HUES6 (cell line): ENCODE measurements around the gene BIN1.

Experiments used
- H3K27ac ChIP-seq: 2 replicates; pipeline ENCODE4 v1.7.0; 2013; ENCODE audit warnings: low read depth, mild to moderate bottlenecking, low read length, inconsistent platforms
- H3K27me3 ChIP-seq: 2 replicates; pipeline ENCODE4 v1.6.1; 2013; ENCODE audit warnings: low read length; ENCODE audit not compliant: control insufficient read depth, insufficient read depth
- H3K36me3 ChIP-seq: 2 replicates; pipeline ENCODE4 v1.6.1; 2013; ENCODE audit warnings: low read length; ENCODE audit not compliant: control insufficient read depth, insufficient read depth
- H3K4me1 ChIP-seq: 2 replicates; pipeline ENCODE4 v1.6.1; 2013; ENCODE audit warnings: low read length; ENCODE audit not compliant: control insufficient read depth, insufficient read depth
- H3K4me3 ChIP-seq: 2 replicates; pipeline ENCODE4 v1.5.1; 2013; ENCODE audit warnings: low read depth, low read length
- H3K9ac ChIP-seq: one replicate; pipeline ENCODE4 v1.6.1; 2013; ENCODE audit warnings: mild to moderate bottlenecking, low read length
- H3K9me3 ChIP-seq: 2 replicates; pipeline ENCODE4 v1.6.1; 2013; ENCODE audit warnings: low read depth, low read length; ENCODE audit not compliant: control insufficient read depth, insufficient read depth

BIN1 gene

GRCh38 chr2:127044165-127044718 lies 62.7 kb downstream of the BIN1 start:
- Histone ChIP-seq H3K36me3 (peaks cover 5% of the 10 kb centered on the region; the same call in 1 of the 2 replicates), H3K4me3 (no peak overlapping the region), H3K27me3 (no peaks in the 10 kb centered on the region), H3K4me1 (no peaks in the 10 kb centered on the region), H3K9me3 (peaks cover 8% of the 10 kb centered on the region; the same call in 1 of the 2 replicates), H3K27ac (no peak overlapping the region), H3K9ac (no peak overlapping the region)

DNA sequence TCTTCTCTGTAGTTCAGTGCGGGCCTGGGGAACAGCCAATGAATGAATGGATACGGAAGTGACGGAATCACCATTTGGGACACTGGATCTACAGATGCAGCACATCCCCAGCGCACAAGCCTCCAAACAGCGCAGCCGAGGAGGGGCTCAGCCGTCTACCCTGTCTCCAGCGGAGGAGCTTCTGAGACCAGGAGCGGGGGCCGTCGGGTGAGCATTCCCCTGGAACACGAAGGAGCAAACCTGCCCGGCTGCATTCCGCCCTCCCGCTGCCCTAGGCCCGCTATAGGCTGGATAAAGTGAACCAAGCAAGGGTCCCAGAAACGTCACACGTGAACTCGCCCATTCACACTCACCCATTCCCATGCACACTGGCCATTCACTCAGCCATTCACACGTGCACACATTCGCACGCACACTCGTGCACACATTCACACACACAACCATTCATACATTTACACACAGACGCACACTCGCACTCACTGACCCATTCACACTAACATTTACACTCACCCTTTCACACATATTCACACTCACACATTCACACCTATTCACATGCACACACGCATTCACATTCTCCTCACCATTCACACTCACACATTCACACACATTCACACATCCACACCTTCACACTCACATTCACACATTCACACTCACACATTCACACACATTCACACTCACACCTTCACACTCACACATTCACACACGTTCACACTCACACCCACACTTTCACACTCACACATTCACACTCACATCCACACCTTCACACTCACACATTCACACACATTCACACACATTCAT lies 63.4 kb downstream of the BIN1 start:
- 0 out of 2 replicates have a peak, but pooled peaks cover 2% of the 10 kb centered on the region for H3K36me3 ChIP-seq
- H3K9me3 ChIP-seq, result peaks cover 8% of the 10 kb centered on the region; the same call in 1 of the 2 replicates
- no peak overlapping the region for H3K4me3 ChIP-seq
- H3K27me3 ChIP-seq, result no peaks in the 10 kb centered on the region
- H3K4me1 ChIP-seq, result no peaks in the 10 kb centered on the region
- H3K27ac ChIP-seq, result no peak overlapping the region
- H3K9ac ChIP-seq, result no peak overlapping the region

DNA sequence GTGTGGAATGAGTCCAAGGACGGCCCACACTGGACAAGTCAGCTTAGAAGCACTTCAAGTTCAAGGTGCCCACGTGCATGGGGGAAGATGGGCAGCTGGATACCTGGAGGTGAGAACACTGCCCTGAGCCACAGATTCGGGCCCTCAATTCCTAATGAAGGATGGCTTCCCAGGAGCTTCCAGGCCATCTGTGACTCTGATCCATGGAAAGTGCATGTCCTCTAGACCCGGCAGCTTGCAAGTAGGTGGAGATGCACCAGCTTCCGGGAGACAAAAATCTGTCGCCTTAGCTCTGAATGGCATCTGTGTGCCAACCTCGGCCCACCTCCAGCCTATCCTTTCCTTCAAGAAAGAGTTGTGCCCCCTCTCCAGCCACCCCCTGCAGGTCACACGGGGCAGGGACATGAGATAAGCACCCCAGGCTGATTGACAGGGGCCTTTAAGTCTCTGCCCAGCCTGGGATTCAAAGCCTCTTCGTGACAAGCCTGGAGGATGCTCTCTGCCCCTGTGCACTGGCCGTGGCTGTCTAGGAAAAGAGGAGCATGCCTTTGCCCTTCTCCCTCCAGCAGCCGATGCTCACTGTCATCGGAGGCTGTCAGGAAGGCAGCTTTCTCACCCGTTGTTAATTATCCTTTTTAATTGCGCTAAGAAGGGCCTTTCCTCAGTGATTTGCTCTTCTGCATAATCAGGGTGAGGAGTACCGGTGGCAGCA lies 65.5 kb downstream of the BIN1 start:
- Histone ChIP-seq H3K27ac (no peak overlapping the region), H3K9me3 (peaks cover 8% of the 10 kb centered on the region; the same call in 1 of the 2 replicates), H3K9ac (no peak overlapping the region), H3K36me3 (no peaks in the 10 kb centered on the region), H3K4me1 (no peaks in the 10 kb centered on the region), H3K4me3 (no peak overlapping the region), H3K27me3 (no peaks in the 10 kb centered on the region)

- Histone ChIP-seq H3K27me3 (no peaks in the 10 kb centered on the region), H3K4me1 (no peaks in the 10 kb centered on the region), H3K9me3 (peaks cover 8% of the 10 kb centered on the region; the same call in 1 of the 2 replicates), H3K27ac (no peak overlapping the region), H3K36me3 (no peaks in the 10 kb centered on the region), H3K9ac (no peak overlapping the region), H3K4me3 (no peak overlapping the region)
Observed at GRCh38 chr2:127040169-127040568, 66.8 kb downstream of the BIN1 start.

GRCh38 chr2:127039387-127040031 lies 67.4 kb downstream of the BIN1 start:
- Histone ChIP-seq H3K4me1 (no peaks in the 10 kb centered on the region), H3K27ac (no peak overlapping the region), H3K27me3 (no peaks in the 10 kb centered on the region), H3K36me3 (no peaks in the 10 kb centered on the region), H3K4me3 (no peak overlapping the region), H3K9ac (no peak overlapping the region), H3K9me3 (peaks cover 8% of the 10 kb centered on the region; the same call in 1 of the 2 replicates)

- Histone ChIP-seq H3K9me3 (no peaks in the 10 kb centered on the region), H3K27me3 (no peaks in the 10 kb centered on the region), H3K4me1 (no peaks in the 10 kb centered on the region), H3K9ac (no peak overlapping the region), H3K27ac (no peak overlapping the region), H3K36me3 (no peaks in the 10 kb centered on the region), H3K4me3 (no peak overlapping the region)
Observed at GRCh38 chr2:127037476-127037875, 69.5 kb downstream of the BIN1 start.

GRCh38 chr2:127034883-127035611 lies 71.9 kb downstream of the BIN1 start:
- no peaks in the 10 kb centered on the region for H3K27me3 ChIP-seq
- no peak overlapping the region for H3K27ac ChIP-seq
- no peak overlapping the region for H3K4me3 ChIP-seq
- no peaks in the 10 kb centered on the region for H3K36me3 ChIP-seq
- no peak overlapping the region for H3K9ac ChIP-seq
- no peaks in the 10 kb centered on the region for H3K9me3 ChIP-seq
- H3K4me1 ChIP-seq, result no peaks in the 10 kb centered on the region

DNA sequence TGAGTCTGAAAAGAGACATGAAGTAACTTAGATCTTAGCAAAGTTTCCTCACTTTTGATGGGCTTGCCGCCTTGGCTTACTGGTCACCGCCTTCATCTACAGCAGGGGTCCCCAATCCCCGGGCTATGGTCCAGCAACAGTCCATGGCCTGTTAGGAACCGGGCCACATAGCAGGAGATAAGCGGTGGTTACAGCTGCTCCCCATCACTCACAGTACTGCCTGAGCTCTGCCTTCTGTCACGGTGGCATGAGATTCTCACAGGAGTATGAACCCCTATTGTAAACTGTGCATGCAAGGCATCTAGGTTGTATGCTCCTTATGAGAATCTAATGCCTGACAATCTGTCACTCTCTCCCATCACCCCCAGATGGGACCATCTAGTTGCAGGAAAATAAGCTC lies 72.9 kb downstream of the BIN1 start:
- Histone ChIP-seq H3K4me1 (no peaks in the 10 kb centered on the region), H3K4me3 (no peak overlapping the region), H3K27me3 (no peaks in the 10 kb centered on the region), H3K9me3 (no peaks in the 10 kb centered on the region), H3K36me3 (no peaks in the 10 kb centered on the region), H3K9ac (no peak overlapping the region), H3K27ac (no peak overlapping the region)

GRCh38 chr2:127032621-127033020 lies 74.3 kb downstream of the BIN1 start:
- Histone ChIP-seq H3K27ac (no peak overlapping the region), H3K9me3 (no peaks in the 10 kb centered on the region), H3K4me1 (no peaks in the 10 kb centered on the region), H3K27me3 (no peaks in the 10 kb centered on the region), H3K36me3 (no peaks in the 10 kb centered on the region), H3K4me3 (no peak overlapping the region), H3K9ac (no peak overlapping the region)

DNA sequence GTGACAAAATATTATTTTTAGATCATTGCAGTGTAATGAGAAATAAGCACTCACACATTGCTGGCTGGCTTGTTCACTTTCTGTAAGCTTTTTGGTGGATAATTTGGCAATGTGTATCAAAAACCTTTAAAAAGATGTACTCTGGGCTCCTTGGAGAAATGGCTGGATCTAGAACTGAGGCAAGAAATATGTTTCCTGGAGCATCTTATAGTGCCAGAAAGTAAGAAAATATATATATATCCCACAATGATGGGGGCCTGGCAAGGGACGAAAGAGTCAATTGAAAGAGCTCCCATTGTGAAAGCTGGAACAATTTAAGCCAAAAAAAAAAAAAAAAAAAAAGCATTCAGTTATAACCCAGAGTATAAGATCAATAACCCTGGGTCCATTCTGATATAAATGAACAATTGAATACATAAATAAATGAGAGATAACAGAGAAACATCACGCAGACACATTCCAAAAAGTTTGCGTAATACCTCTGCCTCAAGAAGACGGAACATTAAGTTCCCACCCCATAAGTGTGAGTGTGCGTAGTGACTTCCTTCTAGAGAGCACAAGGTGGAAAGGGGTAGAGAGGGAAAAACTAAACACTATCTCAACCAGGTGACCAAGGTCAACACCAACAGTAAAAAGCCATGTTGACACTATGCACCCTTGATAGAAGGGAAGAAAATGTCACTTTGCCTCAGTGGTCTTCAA lies 77.5 kb downstream of the BIN1 start:
- no peaks in the 10 kb centered on the region for H3K36me3 ChIP-seq
- H3K9ac ChIP-seq, result no peak overlapping the region
- H3K27me3 ChIP-seq, result no peaks in the 10 kb centered on the region
- H3K4me3 ChIP-seq, result no peak overlapping the region
- peaks cover 1% of the 10 kb centered on the region; the same call in 1 of the 2 replicates for H3K4me1 ChIP-seq
- H3K9me3 ChIP-seq, result no peaks in the 10 kb centered on the region
- H3K27ac ChIP-seq, result no peak overlapping the region
